Naive thymus-derived CD4-positive, alpha-beta T cell (primary cell): ENCODE measurements around the gene RAD51B. TPM values are rescaled to one million over a fixed set of nuclear protein-coding genes. Genes with fewer than 3 reads are reported as not detected.

Experiments
- ATAC-seq: fragments of 150-1000 bp; cut with Tn5 transposase; 2 replicates; pipeline ENCODE4 v1.10.0; 2021; ENCODE audit warnings: mild to moderate bottlenecking, moderate library complexity
- CTCF ChIA-PET: fragments of 350-600 bp; sonication (Branson Sonifier 250); formaldehyde crosslinking; loops from one replicate; lab custom pipeline; 2021; ENCODE audit warnings: antibody characterized with exemption; lab: Charles Lee
- POLR2A ChIA-PET: fragments of 350-600 bp; sonication (Branson Sonifier 250); formaldehyde crosslinking; loops from one replicate; lab custom pipeline; 2021; ENCODE audit warnings: antibody characterized with exemption, inconsistent platforms; lab: Charles Lee
- DNase-seq, 9 donors: peaks; one replicate each; pipeline versions ENCODE4 v3.0.0 to v3.0.0-alpha.2; 2020 to 2022; ENCODE audit warnings: mixed read lengths in 1 of 9
- H3K27ac ChIP-seq: one replicate; pipeline ENCODE4 v1.7.0; 2013; ENCODE audit warnings: mild to moderate bottlenecking, low read depth, low read length, moderate library complexity
- H3K27me3 ChIP-seq, 2 donors: one replicate each; pipeline ENCODE4 v1.7.0; 2013; ENCODE audit warnings: low read length in 2 of 2, mild to moderate bottlenecking in 2 of 2, moderate library complexity in 2 of 2; ENCODE audit not compliant: control insufficient read depth in 2 of 2, insufficient read depth in 2 of 2
- H3K36me3 ChIP-seq, 3 experiments: 1 replicate in 2 of 3; 2 replicates in 1 of 3; pipeline ENCODE4 v1.7.0; 2013; ENCODE audit warnings: low read length in 3 of 3, mild to moderate bottlenecking in 3 of 3, moderate library complexity in 1 of 3; ENCODE audit not compliant: insufficient read depth in 3 of 3, control insufficient read depth in 2 of 3
- H3K4me1 ChIP-seq, 2 donors: one replicate each; pipeline ENCODE4 v1.7.0; 2013; ENCODE audit warnings: low read length in 2 of 2, mild to moderate bottlenecking in 2 of 2, moderate library complexity in 1 of 2; ENCODE audit not compliant: control insufficient read depth in 2 of 2, insufficient read depth in 2 of 2
- H3K4me3 ChIP-seq: 2 replicates; pipeline ENCODE4 v1.7.0; 2013; ENCODE audit warnings: mild to moderate bottlenecking, low read length
- H3K9me3 ChIP-seq, 3 experiments: 1 replicate in 2 of 3; 2 replicates in 1 of 3; pipeline ENCODE4 v1.7.0; 2013; ENCODE audit warnings: low read length in 3 of 3; ENCODE audit not compliant: control insufficient read depth in 2 of 3
- H3K27ac Mint-ChIP-seq, 9 donors: one replicate each; pipeline ENCODE4 v1.8.0; 2020 to 2022; ENCODE audit warnings: mixed read lengths in 9 of 9, mild to moderate bottlenecking in 8 of 9, moderate library complexity in 5 of 9, inconsistent platforms in 2 of 9
- H3K27me3 Mint-ChIP-seq, 5 donors: one replicate each; pipeline ENCODE4 v1.8.0; 2021 to 2022; ENCODE audit warnings: mixed read lengths in 5 of 5, mild to moderate bottlenecking in 1 of 5
- H3K36me3 Mint-ChIP-seq, 5 donors: one replicate each; pipeline ENCODE4 v1.8.0; 2020 to 2022; ENCODE audit warnings: mixed read lengths in 5 of 5, mild to moderate bottlenecking in 3 of 5, inconsistent platforms in 1 of 5
- H3K4me1 Mint-ChIP-seq, 7 donors: one replicate each; pipeline ENCODE4 v1.8.0; 2020 to 2022; ENCODE audit warnings: mixed read lengths in 7 of 7, mild to moderate bottlenecking in 3 of 7, inconsistent platforms in 1 of 7
- H3K4me3 Mint-ChIP-seq, 10 donors: one replicate each; pipeline ENCODE4 v1.8.0; 2020 to 2022; ENCODE audit warnings: mild to moderate bottlenecking in 10 of 10, mixed read lengths in 10 of 10, moderate library complexity in 6 of 10, inconsistent platforms in 2 of 10
- H3K9me3 Mint-ChIP-seq, 11 donors: one replicate each; pipeline ENCODE4 v1.8.0; 2020 to 2022; ENCODE audit warnings: mixed read lengths in 11 of 11, mild to moderate bottlenecking in 4 of 11, inconsistent platforms in 1 of 11, moderate library complexity in 1 of 11
- intact Hi-C, 2 donors: fragments of 100-400 bp; cut with micrococcal nuclease; formaldehyde crosslinking; loops; one replicate each; pipeline ENCODE4 v1.15.1; 2023
- polyA plus RNA-seq, 2 donors: library from polyadenylated mRNA; unstranded; fragments of 300-500 nt; fragmentation: Illumina TruSeq; gene quantifications; one replicate each; pipeline ENCODE4 v1.2.3, GENCODE V29; 2021
- total RNA-seq, 6 experiments: library from RNA in 5 of 6; stranded (reverse) in 5 of 6; gene quantifications; 1 replicate in 5 of 6; 2 replicates in 1 of 6; pipeline ENCODE4 v1.2.3 and lab custom pipeline; 2021 to 2026

Gene RAD51B
- total and polyA plus RNA-seq, 7 experiments from 2014 or later = 15.0 to 42.2 (median 28.8) TPM

- H3K27ac Mint-ChIP-seq = no peak overlapping the region
- H3K9me3 Mint-ChIP-seq = peaks cover 0 to 24% (median 9%) of the 10 kb centered on the region in 11 donors
- Histone ChIP-seq H3K9me3 (peaks cover 0 to 4% (median 0%) of the 10 kb centered on the region in 3 experiments), H3K27me3 (no peaks in the 10 kb centered on the region), H3K4me3 (no peak overlapping the region), H3K36me3 (no peaks in the 10 kb centered on the region), H3K27ac (no peak overlapping the region), H3K4me1 (no peaks in the 10 kb centered on the region)
- ATAC-seq (no peak), DNase-seq (no peak)
- H3K4me3 Mint-ChIP-seq = no peak overlapping the region
- ChIA-PET POLR2A (no interaction called here), CTCF (interaction anchor here (0.6 to 2.4 kb wide), 8 partner anchors 9 to 909 kb away, joined by 4 to 14 read pairs (median 6); no protein-coding TSS in a partner anchor)
- no peaks in the 10 kb centered on the region for H3K27me3 Mint-ChIP-seq
- intact Hi-C loops = loop anchor here (1.0 to 2.0 kb wide), 5 partner anchors 314 to 909 kb away; no protein-coding TSS in a partner anchor
- H3K4me1 Mint-ChIP-seq = peaks cover 3 to 11% (median 9%) of the 10 kb centered on the region in 7 donors
- peaks cover 0 to 15% (median 11%) of the 10 kb centered on the region in 5 donors for H3K36me3 Mint-ChIP-seq
These were observed 115.3 kb downstream of the RAD51B start for GRCh38 chr14:67934862-67935261.

- POLR2A ChIA-PET = no interaction called here
- Mint-ChIP-seq H3K36me3 (peaks cover 0 to 10% (median 6%) of the 10 kb centered on the region in 5 donors), H3K4me1 (peaks cover 3 to 11% (median 9%) of the 10 kb centered on the region in 7 donors), H3K27ac (no peak overlapping the region), H3K27me3 (no peaks in the 10 kb centered on the region), H3K9me3 (peaks cover 0 to 19% (median 4%) of the 10 kb centered on the region in 11 donors), H3K4me3 (no peak overlapping the region)
- no peaks in the 10 kb centered on the region for H3K4me1 ChIP-seq
- no peaks in the 10 kb centered on the region for H3K36me3 ChIP-seq
- H3K27me3 ChIP-seq = no peaks in the 10 kb centered on the region
- CTCF ChIA-PET = no interaction called here
- intact Hi-C loops = loop anchor here (2.0 kb wide), 2 partner anchors 313 to 881 kb away; no protein-coding TSS in a partner anchor
- no peak for ATAC-seq
- peaks cover 0 to 3% (median 0%) of the 10 kb centered on the region in 3 experiments for H3K9me3 ChIP-seq
- DNase-seq = no peak
- H3K27ac ChIP-seq = no peak overlapping the region
- H3K4me3 ChIP-seq = no peak overlapping the region
These were observed 115.8 kb downstream of the RAD51B start for GRCh38 chr14:67935371-67935770.

GRCh38 chr14:67938071-67938470 is 118.5 kb downstream of the RAD51B start:
- H3K4me1 Mint-ChIP-seq = peaks cover 3 to 11% (median 9%) of the 10 kb centered on the region in 7 donors
- no peaks in the 10 kb centered on the region for H3K9me3 Mint-ChIP-seq
- H3K27me3 Mint-ChIP-seq = no peaks in the 10 kb centered on the region
- Histone ChIP-seq H3K4me3 (no peak overlapping the region), H3K9me3 (no peaks in the 10 kb centered on the region), H3K36me3 (no peaks in the 10 kb centered on the region), H3K27ac (no peak overlapping the region), H3K27me3 (no peaks in the 10 kb centered on the region), H3K4me1 (no peaks in the 10 kb centered on the region)
- ChIA-PET POLR2A (no interaction called here), CTCF (no interaction called here)
- H3K36me3 Mint-ChIP-seq = no peaks in the 10 kb centered on the region
- intact Hi-C loops = no loop called here
- no peak overlapping the region for H3K27ac Mint-ChIP-seq
- ATAC-seq (no peak), DNase-seq (no peak)
- no peak overlapping the region for H3K4me3 Mint-ChIP-seq

- Mint-ChIP-seq H3K4me1 (peaks cover 0 to 6% (median 0%) of the 10 kb centered on the region in 7 donors), H3K27ac (no peak overlapping the region), H3K4me3 (no peak overlapping the region), H3K36me3 (no peaks in the 10 kb centered on the region), H3K9me3 (no peaks in the 10 kb centered on the region), H3K27me3 (no peaks in the 10 kb centered on the region)
- Histone ChIP-seq H3K9me3 (no peaks in the 10 kb centered on the region), H3K27me3 (no peaks in the 10 kb centered on the region), H3K4me1 (no peaks in the 10 kb centered on the region), H3K4me3 (no peak overlapping the region), H3K27ac (no peak overlapping the region), H3K36me3 (no peaks in the 10 kb centered on the region)
- DNase-seq (no peak), ATAC-seq (no peak)
- ChIA-PET CTCF (interaction anchor here (0.7 kb wide), 1 partner anchor 903 kb away, joined by 3 read pairs; no protein-coding TSS in a partner anchor), POLR2A (interaction anchor here (1.0 kb wide), 1 partner anchor 847 kb away, joined by 3 read pairs; no protein-coding TSS in a partner anchor)
- intact Hi-C loops = loop anchor here in 1 of 2 donors (5.0 kb wide), 1 partner anchor 312 kb away; no protein-coding TSS in a partner anchor
These were observed 121.2 kb downstream of the RAD51B start for GRCh38 chr14:67940486-67941455.

- ChIA-PET POLR2A (interaction anchor here (1.0 kb wide), 1 partner anchor 846 kb away, joined by 3 read pairs; no protein-coding TSS in a partner anchor), CTCF (interaction anchor here (0.7 kb wide), 1 partner anchor 99 kb away, joined by 4 read pairs; no protein-coding TSS in a partner anchor)
- ATAC-seq (no peak), DNase-seq (no peak)
- no peak overlapping the region for H3K4me3 Mint-ChIP-seq
- intact Hi-C loops = loop anchor here in 1 of 2 donors (5.0 kb wide), 1 partner anchor 311 kb away; no protein-coding TSS in a partner anchor
- no peak overlapping the region for H3K27ac ChIP-seq
- no peak overlapping the region for H3K27ac Mint-ChIP-seq
- no peaks in the 10 kb centered on the region for H3K27me3 Mint-ChIP-seq
- no peaks in the 10 kb centered on the region for H3K4me1 ChIP-seq
- H3K9me3 ChIP-seq = no peaks in the 10 kb centered on the region
- no peaks in the 10 kb centered on the region for H3K27me3 ChIP-seq
- H3K36me3 Mint-ChIP-seq = no peaks in the 10 kb centered on the region
- peaks cover 0 to 6% (median 0%) of the 10 kb centered on the region in 7 donors for H3K4me1 Mint-ChIP-seq
- H3K4me3 ChIP-seq = no peak overlapping the region
- H3K9me3 Mint-ChIP-seq = no peaks in the 10 kb centered on the region
- H3K36me3 ChIP-seq = no peaks in the 10 kb centered on the region
These were observed 122.0 kb downstream of the RAD51B start for GRCh38 chr14:67941456-67942018.

- Mint-ChIP-seq H3K27me3 (no peaks in the 10 kb centered on the region), H3K36me3 (no peaks in the 10 kb centered on the region), H3K4me3 (no peak overlapping the region), H3K4me1 (peaks cover 0 to 4% (median 0%) of the 10 kb centered on the region in 7 donors), H3K27ac (no peak overlapping the region), H3K9me3 (no peaks in the 10 kb centered on the region)
- Histone ChIP-seq H3K27ac (no peak overlapping the region), H3K36me3 (no peaks in the 10 kb centered on the region), H3K9me3 (no peaks in the 10 kb centered on the region), H3K4me3 (no peak overlapping the region), H3K27me3 (no peaks in the 10 kb centered on the region), H3K4me1 (no peaks in the 10 kb centered on the region)
- DNase-seq (no peak), ATAC-seq (no peak)
- intact Hi-C loops = loop anchor here in 1 of 2 donors (5.0 kb wide), 1 partner anchor 310 kb away; no protein-coding TSS in a partner anchor
- POLR2A ChIA-PET = no interaction called here
- CTCF ChIA-PET = interaction anchor here (0.7 kb wide), 2 partner anchors 100 to 846 kb away, joined by 3 to 4 read pairs; no protein-coding TSS in a partner anchor
These were observed 122.6 kb downstream of the RAD51B start for GRCh38 chr14:67942080-67942710.
